Bronchial epithelial cell (primary cell): ENCODE data around the gene SVOP. TPM values are rescaled to one million over a fixed set of nuclear protein-coding genes. Genes with fewer than 3 reads are reported as not detected.
"Not testable (repeated sequence)": the region's sequence is repeated elsewhere in the genome, so short reads cannot be mapped to it uniquely, and the experiment has no call there.

Experiments
- DNase-seq: peaks from one replicate; pipeline ENCODE4 v3.0.0-alpha.2; 2010; ENCODE audit warnings: low read depth
- FAIRE-seq: peaks from 2 replicates; lab custom pipeline; 2011; peaks lifted over from hg19 to GRCh38; lab: Jason Lieb, UNC
- H3K27me3 ChIP-seq: 2 replicates; pipeline ENCODE4 v1.5.1; 2011; ENCODE audit warnings: low read length; ENCODE audit not compliant: control insufficient read depth, insufficient read depth
- H3K36me3 ChIP-seq: 2 replicates; pipeline ENCODE4 v1.5.1; 2011; ENCODE audit warnings: low read length; ENCODE audit not compliant: control insufficient read depth, insufficient read depth
- H3K4me3 ChIP-seq: 2 replicates; pipeline ENCODE4 v1.5.1; 2011; ENCODE audit warnings: mild to moderate bottlenecking, low read depth, low read length, control low read depth
- total RNA-seq: library from RNA; depleted of rRNA; stranded (reverse); fragments of >200 nt; gene quantifications from 2 replicates; pipeline ENCODE4 v1.2.1, GENCODE V29; 2014
- TF ChIP-seq, protein P1 (sequence below): IDR thresholded peaks from 2 replicates; pipeline ENCODE4 v1.5.1; 2011; ENCODE audit warnings: mild to moderate bottlenecking, moderate library complexity, low read length, control low read depth, inconsistent platforms; ENCODE audit not compliant: insufficient read depth, severe bottlenecking

The SVOP gene
- total RNA-seq, 1 donor from 2014 or later: not detected

DNA sequence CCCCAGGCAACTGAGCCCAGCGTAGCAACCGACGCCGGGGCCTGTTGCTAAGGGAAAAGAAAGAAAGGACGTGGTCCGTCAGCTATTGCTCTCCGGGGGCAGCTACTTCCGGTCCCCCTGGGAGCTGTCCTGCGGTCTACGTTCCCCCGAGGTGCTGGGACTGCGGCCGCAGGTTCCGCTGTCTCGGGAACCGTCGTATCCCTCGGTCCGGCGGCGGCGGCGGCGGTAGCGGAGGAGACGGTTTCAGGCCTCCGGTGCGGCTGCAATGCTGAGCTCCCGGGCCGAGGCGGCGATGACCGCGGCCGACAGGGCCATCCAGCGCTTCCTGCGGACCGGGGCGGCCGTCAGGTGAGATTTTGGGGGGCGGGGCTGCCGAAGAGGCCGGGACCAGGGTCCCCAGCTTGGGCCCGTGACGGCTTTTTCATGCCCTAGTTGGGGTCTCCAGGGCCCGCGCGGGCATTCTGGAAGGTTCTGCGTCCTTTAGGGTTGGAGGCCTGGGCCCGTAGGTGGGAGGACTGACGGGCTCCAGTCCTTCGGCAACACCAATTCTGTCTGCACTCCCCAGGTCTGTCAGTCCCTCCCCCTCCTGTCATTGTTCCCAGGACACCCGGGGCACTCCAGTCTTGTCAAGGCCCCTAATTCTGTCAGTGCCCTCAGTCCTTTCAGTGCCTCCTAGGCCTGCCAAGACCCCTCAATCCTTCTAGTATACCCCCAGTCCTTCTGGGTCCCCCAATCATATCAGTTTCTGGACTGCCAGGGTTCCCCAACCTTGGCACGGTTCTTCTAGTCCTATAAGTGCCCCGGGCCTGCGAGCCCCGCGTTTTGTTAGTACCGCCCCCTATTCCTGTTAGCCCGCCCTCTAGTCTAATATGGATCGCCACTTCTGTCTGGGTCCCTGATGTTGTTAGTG, 31.8 kb upstream of the SVOP start, which contains the start of gene USP30:
Gene USP30, plus strand, starts transcription at position 163 of the 910 bp plus-strand sequence. Its CDS starts 103 bp downstream, at position 266.
- peak; percentile 49 for DNase-seq

DNA sequence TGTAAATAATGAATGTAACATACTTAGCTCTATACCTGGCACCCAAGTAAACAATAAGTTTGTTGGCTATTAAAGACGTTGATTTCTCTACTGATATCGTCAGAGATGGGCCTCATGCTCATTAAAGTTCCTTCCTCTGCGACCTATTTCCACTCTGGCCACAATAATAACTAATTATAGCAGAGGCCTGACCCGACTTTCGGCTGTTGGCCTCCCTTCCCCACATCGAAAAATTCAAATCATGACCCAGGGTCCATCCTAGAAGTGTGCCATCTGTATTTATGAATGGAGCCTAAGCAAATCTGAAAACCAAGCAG, 31.2 kb upstream of the SVOP start:
- Histone ChIP-seq H3K36me3 (no peaks in the 10 kb centered on the region), H3K4me3 (peak overlapping the region; percentile 57), H3K27me3 (no peaks in the 10 kb centered on the region)
- TF ChIP-seq, protein P1, sequence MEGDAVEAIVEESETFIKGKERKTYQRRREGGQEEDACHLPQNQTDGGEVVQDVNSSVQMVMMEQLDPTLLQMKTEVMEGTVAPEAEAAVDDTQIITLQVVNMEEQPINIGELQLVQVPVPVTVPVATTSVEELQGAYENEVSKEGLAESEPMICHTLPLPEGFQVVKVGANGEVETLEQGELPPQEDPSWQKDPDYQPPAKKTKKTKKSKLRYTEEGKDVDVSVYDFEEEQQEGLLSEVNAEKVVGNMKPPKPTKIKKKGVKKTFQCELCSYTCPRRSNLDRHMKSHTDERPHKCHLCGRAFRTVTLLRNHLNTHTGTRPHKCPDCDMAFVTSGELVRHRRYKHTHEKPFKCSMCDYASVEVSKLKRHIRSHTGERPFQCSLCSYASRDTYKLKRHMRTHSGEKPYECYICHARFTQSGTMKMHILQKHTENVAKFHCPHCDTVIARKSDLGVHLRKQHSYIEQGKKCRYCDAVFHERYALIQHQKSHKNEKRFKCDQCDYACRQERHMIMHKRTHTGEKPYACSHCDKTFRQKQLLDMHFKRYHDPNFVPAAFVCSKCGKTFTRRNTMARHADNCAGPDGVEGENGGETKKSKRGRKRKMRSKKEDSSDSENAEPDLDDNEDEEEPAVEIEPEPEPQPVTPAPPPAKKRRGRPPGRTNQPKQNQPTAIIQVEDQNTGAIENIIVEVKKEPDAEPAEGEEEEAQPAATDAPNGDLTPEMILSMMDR: no peak
- FAIRE-seq: no peak
- no peak for DNase-seq

More for the DNA sequence above, 31.8 kb upstream of the SVOP start, which contains the start of gene USP30:
- Histone ChIP-seq H3K27me3 (no peaks in the 10 kb centered on the region), H3K4me3 (peak within 1 kb of the TSS; percentile 57), H3K36me3 (no peaks in the 10 kb centered on the region)
- TF ChIP-seq, protein P1: no peak
- FAIRE-seq: no peak

DNA sequence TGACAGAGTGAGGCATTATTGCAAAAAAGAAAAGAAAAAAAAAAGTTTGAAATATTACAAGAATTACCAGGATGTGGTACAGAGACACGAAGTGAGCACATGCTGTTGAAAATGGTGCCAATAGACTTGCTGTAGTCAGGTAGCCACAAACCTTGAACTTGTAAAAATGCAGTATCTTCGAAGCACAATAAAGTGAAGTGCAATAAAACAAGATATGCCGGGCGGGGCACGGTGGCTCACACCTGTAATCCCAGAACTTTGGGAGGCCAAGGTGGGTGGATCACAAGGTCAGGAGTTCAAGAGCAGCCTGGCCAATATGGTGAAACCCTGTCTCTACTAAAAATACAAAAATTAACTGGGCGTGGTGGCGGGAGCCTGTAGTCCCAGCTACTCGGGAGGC, 28.9 kb upstream of the SVOP start:
- DNase-seq, H3K4me3 ChIP-seq, FAIRE-seq, H3K36me3 ChIP-seq, H3K27me3 ChIP-seq: not testable (repeated sequence)

DNA sequence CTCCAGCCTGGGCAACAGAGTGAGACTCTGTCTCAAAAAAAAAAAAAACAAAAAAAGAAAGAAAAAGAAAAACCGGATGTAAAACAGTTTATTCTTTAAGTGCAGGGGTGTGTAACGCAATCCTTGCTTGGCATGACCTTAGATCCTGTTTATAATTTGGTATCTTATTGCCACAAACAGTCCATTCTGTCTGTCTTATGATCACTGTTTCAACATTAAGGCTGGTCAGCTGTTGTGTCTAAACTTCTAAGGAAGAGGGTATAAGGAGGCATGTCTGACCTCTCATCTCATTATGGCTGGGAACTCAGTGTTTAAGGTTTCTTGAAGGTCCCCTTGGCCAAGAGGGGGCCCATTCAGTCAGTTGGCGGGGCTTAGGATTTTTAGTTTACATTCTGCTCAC, 27.8 kb upstream of the SVOP start:
- not testable (repeated sequence) for H3K4me3 ChIP-seq, H3K36me3 ChIP-seq, FAIRE-seq, H3K27me3 ChIP-seq, DNase-seq

DNA sequence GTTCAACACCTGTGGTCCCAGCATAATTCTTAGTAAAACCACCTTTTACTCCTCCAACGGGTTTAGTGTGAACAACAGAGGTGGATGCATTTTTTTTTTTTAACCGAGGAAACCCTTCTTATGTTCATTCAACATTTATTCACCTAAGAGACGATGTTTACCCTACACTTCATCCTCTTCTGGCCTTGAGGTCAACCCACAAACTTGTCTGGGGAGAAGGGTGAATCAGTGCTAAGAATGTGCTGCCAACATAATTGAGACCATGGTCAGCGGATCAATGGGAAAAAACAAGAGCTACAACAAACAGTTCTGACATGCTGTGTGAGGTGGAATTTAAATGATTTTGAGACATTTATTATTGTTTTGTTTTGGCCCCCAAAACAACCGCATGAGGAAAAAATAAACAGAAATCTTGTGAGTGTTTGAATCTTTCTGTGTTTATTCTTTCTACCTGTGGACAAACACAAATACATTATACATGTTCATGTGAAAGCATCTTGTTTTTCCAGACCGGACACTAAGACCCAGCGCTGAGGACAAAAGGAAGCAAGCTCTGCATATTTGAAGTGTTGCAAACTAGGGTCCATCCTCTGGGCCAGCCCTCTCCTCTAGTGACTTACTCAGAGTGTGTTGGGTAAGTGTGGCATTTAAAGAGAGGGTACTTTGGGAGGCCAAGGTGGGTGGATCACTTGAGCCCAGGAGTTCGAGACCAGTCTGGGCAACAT, 26.4 kb upstream of the SVOP start:
- no peak for FAIRE-seq
- TF ChIP-seq, protein P1: no peak
- Histone ChIP-seq H3K27me3 (no peaks in the 10 kb centered on the region), H3K36me3 (no peaks in the 10 kb centered on the region), H3K4me3 (no peak overlapping the region)
- peak; percentile 44 for DNase-seq

DNA sequence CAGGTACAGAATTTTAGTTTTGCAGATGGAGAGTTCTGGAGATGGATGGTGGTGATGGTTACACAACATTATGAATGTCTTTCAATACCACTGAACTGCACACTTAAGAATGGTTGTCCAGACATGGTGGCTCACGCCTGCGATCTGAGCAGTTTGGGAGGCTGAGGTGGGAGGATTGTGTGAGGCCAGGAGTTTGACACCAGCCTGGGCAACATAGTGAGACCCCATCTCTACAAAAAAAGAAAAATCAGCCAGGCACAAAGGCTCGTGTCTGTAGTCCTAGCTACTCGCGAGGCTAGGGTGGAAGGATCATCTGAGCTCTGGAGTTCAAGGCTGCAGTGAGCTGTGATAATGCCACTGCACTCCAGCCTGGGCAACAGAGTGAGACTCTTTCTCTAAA, 23.4 kb upstream of the SVOP start:
- no peak for FAIRE-seq
- Histone ChIP-seq H3K4me3 (no peak overlapping the region), H3K27me3 (no peaks in the 10 kb centered on the region), H3K36me3 (no peaks in the 10 kb centered on the region)
- TF ChIP-seq, protein P1: no peak
- no peak for DNase-seq
